Gastroesophageal sphincter (tissue), 4 donors: ENCODE results near the gene COX4I1. TPM values are rescaled to one million over a fixed set of nuclear protein-coding genes. Genes with fewer than 3 reads are reported as not detected.
"Not testable (repeated sequence)": the region's sequence is repeated elsewhere in the genome, so short reads cannot be mapped to it uniquely, and the experiment has no call there.

Experiments used
- ATAC-seq: fragments of 150-250 bp; one replicate; pipeline ENCODE4 v1.9.1; 2016; ENCODE audit warnings: mild to moderate bottlenecking, moderate library complexity
- H3K27ac ChIP-seq, 4 donors: fragments of 200-600 bp; sonication (generic) in 3 of 4; 1 replicate in 3 of 4; 2 replicates in 1 of 4; pipeline ENCODE4 v1.5.1; 2016 to 2019
- H3K27me3 ChIP-seq: fragments of 200-600 bp; sonication (generic); one replicate; pipeline ENCODE4 v1.5.1; 2019
- H3K36me3 ChIP-seq, 2 donors: fragments of 200-600 bp; sonication (generic); one replicate each; pipeline ENCODE4 v1.5.1; 2019; ENCODE audit warnings: control low read depth in 1 of 2
- H3K4me1 ChIP-seq, 3 donors: fragments of 200-600 bp; sonication (generic); 1 replicate in 2 of 3; 2 replicates in 1 of 3; pipeline ENCODE4 v1.5.1; 2016 to 2019; ENCODE audit warnings: control low read depth in 2 of 3
- H3K4me3 ChIP-seq, 2 donors: fragments of 200-600 bp; sonication (generic); one replicate each; pipeline ENCODE4 v1.5.1; 2019; ENCODE audit warnings: mild to moderate bottlenecking in 1 of 2, moderate library complexity in 1 of 2
- H3K9me3 ChIP-seq, 3 donors: fragments of 200-600 bp; sonication (generic); one replicate each; pipeline ENCODE4 v1.5.1; 2017 to 2019; ENCODE audit warnings: control low read depth in 2 of 3
- EP300 ChIP-seq: sonication (generic); formaldehyde crosslinking; IDR thresholded peaks from one replicate; pipeline ENCODE4 v1.6.1; 2017; ENCODE audit warnings: antibody characterized with exemption, mild to moderate bottlenecking
- POLR2A ChIP-seq, 2 donors: fragments of 450-650 bp; IDR thresholded peaks; one replicate each; pipeline ENCODE4 v1.6.1; 2017; ENCODE audit warnings: antibody characterized with exemption in 2 of 2, mild to moderate bottlenecking in 2 of 2, moderate library complexity in 1 of 2
- POLR2AphosphoS5 ChIP-seq: sonication (generic); formaldehyde crosslinking; IDR thresholded peaks from one replicate; pipeline ENCODE4 v1.6.1; 2017; ENCODE audit warnings: antibody characterized with exemption
- WGBS, 2 donors: methylation state at CpG; one replicate each; pipeline ENCODE4 v1.1.5; 2018; ENCODE audit warnings: low coverage in 1 of 2; 5-methylcytosine and 5-hydroxymethylcytosine counted together
- total RNA-seq, 4 donors: library from RNA; depleted of rRNA; stranded (reverse); fragments of >200 nt; gene quantifications; one replicate each; pipeline ENCODE4 v1.1.0, GENCODE V29; 2016
- TF ChIP-seq, protein P1 (sequence below), 4 experiments: fragments of 200-600 bp in 2 of 4; fragments of 450-650 bp in 2 of 4; sonication (generic) in 1 of 4; IDR thresholded peaks; one replicate each; pipeline ENCODE4 v1.5.1; 2017 to 2019; ENCODE audit warnings: antibody characterized with exemption in 4 of 4, mild to moderate bottlenecking in 2 of 4, moderate library complexity in 2 of 4

The COX4I1 gene
- total RNA-seq, 4 donors from 2014 or later = 465 to 597 (median 507) TPM

GRCh38 chr16:85834741-85835140 lies 35.2 kb downstream of the COX4I1 start:
- H3K27me3 ChIP-seq = peaks cover 51% of the 10 kb centered on the region
- ATAC-seq = no peak
- TF ChIP-seq POLR2A (IDR thresholded peaks at IDR 0.05) (no peak), POLR2AphosphoS5 (no peak), EP300 (no peak)
- TF ChIP-seq, protein P1, sequence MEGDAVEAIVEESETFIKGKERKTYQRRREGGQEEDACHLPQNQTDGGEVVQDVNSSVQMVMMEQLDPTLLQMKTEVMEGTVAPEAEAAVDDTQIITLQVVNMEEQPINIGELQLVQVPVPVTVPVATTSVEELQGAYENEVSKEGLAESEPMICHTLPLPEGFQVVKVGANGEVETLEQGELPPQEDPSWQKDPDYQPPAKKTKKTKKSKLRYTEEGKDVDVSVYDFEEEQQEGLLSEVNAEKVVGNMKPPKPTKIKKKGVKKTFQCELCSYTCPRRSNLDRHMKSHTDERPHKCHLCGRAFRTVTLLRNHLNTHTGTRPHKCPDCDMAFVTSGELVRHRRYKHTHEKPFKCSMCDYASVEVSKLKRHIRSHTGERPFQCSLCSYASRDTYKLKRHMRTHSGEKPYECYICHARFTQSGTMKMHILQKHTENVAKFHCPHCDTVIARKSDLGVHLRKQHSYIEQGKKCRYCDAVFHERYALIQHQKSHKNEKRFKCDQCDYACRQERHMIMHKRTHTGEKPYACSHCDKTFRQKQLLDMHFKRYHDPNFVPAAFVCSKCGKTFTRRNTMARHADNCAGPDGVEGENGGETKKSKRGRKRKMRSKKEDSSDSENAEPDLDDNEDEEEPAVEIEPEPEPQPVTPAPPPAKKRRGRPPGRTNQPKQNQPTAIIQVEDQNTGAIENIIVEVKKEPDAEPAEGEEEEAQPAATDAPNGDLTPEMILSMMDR (IDR thresholded peaks at IDR 0.05) = no peak

DNA sequence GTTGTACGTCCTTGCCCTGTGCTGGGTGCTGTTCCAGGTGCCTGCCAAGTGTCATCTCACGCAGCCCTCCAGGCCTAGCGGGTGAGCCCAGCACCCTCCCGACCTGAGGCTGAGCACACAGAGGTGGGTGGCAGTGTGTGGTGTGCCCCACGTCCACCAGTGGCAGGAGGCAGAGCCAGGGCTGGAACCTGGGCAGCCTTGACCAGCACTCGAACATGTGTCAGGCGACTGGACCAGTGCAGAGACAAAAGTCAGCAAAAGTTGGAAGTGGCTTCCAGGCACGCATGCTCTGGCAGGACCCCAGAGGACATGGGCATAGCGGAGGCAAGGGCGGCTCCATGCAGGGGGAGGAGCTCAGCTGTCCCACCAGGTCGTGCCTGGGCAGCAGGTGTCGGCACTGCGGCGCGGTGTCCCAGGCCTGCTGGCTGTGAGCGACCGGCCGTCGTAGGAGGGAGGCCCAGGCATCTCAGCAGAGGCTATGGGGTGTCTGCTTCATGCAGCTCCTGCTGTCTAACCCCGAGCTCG lies 35.8 kb downstream of the COX4I1 start:
- no peaks in the 10 kb centered on the region for H3K9me3 ChIP-seq
- H3K27ac ChIP-seq = no peak overlapping the region
- H3K36me3 ChIP-seq = no peaks in the 10 kb centered on the region
- no peak for ATAC-seq
- no peak for TF ChIP-seq EP300
- TF ChIP-seq POLR2A (IDR thresholded peaks at IDR 0.05) = no peak
- TF ChIP-seq POLR2AphosphoS5 = no peak
- TF ChIP-seq, protein P1 (IDR thresholded peaks at IDR 0.05) = no peak
- peaks cover 55% of the 10 kb centered on the region for H3K27me3 ChIP-seq
- H3K4me3 ChIP-seq = no peak overlapping the region
- WGBS, 2 donors = no CpG with 5 or more reads among the region's 21 CpGs
- peaks cover 0 to 8% (median 0%) of the 10 kb centered on the region in 3 donors for H3K4me1 ChIP-seq

More at GRCh38 chr16:85834741-85835140, 35.2 kb downstream of the COX4I1 start:
- H3K4me3 ChIP-seq = no peak overlapping the region
- H3K27ac ChIP-seq = no peak overlapping the region
- H3K4me1 ChIP-seq = peaks cover 0 to 8% (median 0%) of the 10 kb centered on the region in 3 donors
- H3K9me3 ChIP-seq = no peaks in the 10 kb centered on the region
- WGBS, 2 donors = 85% methylated on average over 4 of the region's 5 CpGs; no CpG with 5 or more reads in 1 of the 2 donors
- H3K36me3 ChIP-seq = no peaks in the 10 kb centered on the region

GRCh38 chr16:85835956-85836705 lies 36.6 kb downstream of the COX4I1 start:
- no peak for ATAC-seq
- H3K27ac ChIP-seq = no peak overlapping the region
- peaks cover 55% of the 10 kb centered on the region for H3K27me3 ChIP-seq

GRCh38 chr16:85836706-85837582 lies 37.4 kb downstream of the COX4I1 start:
- Histone ChIP-seq H3K4me1 (peaks cover 0 to 8% (median 0%) of the 10 kb centered on the region in 3 donors), H3K36me3 (no peaks in the 10 kb centered on the region), H3K27me3 (peaks cover 55% of the 10 kb centered on the region), H3K9me3 (no peaks in the 10 kb centered on the region), H3K27ac (no peak overlapping the region), H3K4me3 (no peak overlapping the region)
- no peak for ATAC-seq
- no peak for TF ChIP-seq POLR2AphosphoS5
- WGBS, 2 donors = 82% methylated on average over 14 of the region's 24 CpGs; no CpG with 5 or more reads in 1 of the 2 donors

More at GRCh38 chr16:85835956-85836705, 36.6 kb downstream of the COX4I1 start:
- 10 to 57% methylated on average over 2 of the region's 22 CpGs for WGBS, 2 donors
- H3K4me1 ChIP-seq = peaks cover 0 to 8% (median 0%) of the 10 kb centered on the region in 3 donors
- TF ChIP-seq, protein P1 (IDR thresholded peaks at IDR 0.05) = no peak
- TF ChIP-seq EP300 = no peak
- no peak for TF ChIP-seq POLR2A (IDR thresholded peaks at IDR 0.05)
- no peak for TF ChIP-seq POLR2AphosphoS5
- no peaks in the 10 kb centered on the region for H3K9me3 ChIP-seq
- H3K36me3 ChIP-seq = no peaks in the 10 kb centered on the region
- no peak overlapping the region for H3K4me3 ChIP-seq

DNA sequence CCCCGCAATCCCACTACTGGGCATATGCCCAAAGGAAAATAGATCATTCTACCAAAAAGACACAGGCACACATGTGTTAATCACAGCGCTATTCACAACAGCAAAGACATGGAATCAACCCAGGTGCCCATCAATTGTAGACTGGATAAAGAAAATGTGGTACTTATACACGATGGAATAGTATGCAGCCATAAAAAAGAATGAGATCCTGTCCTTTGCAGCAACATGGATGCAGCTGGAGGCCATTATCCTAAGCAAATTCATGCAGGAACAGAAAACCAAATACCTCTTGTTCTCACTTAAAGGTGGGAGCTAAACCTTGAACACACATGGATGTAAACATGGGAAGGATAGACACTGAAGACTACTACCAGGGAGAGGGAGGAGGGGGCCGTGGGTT lies 38.2 kb downstream of the COX4I1 start:
- not testable (repeated sequence) for H3K27ac ChIP-seq, H3K4me3 ChIP-seq, H3K4me1 ChIP-seq, H3K36me3 ChIP-seq, H3K9me3 ChIP-seq, ATAC-seq
- WGBS, 2 donors = 78 to 79% methylated on average over 2 to 4 of the region's 4 CpGs
- peaks cover 55% of the 10 kb centered on the region for H3K27me3 ChIP-seq
